Esophagus squamous epithelium (tissue), 5 donors: Measurements from ENCODE around the gene RARB. TPM values are rescaled to one million over a fixed set of nuclear protein-coding genes. Genes with fewer than 3 reads are reported as not detected.
A peak's percentile ranks its signal among the peaks of the same experiment; 100 is the strongest.

Experiments used
- DNase-seq: peaks from one replicate; lab custom pipeline; 2025; lab: John Stamatoyannopoulos, UW
- H3K27ac ChIP-seq, 4 donors: fragments of 200-600 bp; sonication (generic); one replicate each; pipeline ENCODE4 v1.5.1; 2016 to 2019; ENCODE audit warnings: mild to moderate bottlenecking in 1 of 4
- H3K27me3 ChIP-seq, 4 donors: fragments of 200-600 bp; sonication (generic); 1 replicate in 3 of 4; 2 replicates in 1 of 4; pipeline versions ENCODE4 v1.5.1 to v1.6.0; 2017 to 2021; ENCODE audit warnings: antibody characterized with exemption in 1 of 4
- H3K36me3 ChIP-seq, 3 donors: fragments of 200-600 bp; sonication (generic); one replicate each; pipeline ENCODE4 v1.5.1; 2016 to 2019
- H3K4me1 ChIP-seq, 3 donors: fragments of 200-600 bp; sonication (generic); one replicate each; pipeline ENCODE4 v1.5.1; 2017 to 2019
- H3K4me3 ChIP-seq, 4 donors: fragments of 200-600 bp; sonication (generic); 1 replicate in 3 of 4; 2 replicates in 1 of 4; pipeline ENCODE4 v1.5.1; 2016 to 2019; ENCODE audit warnings: mild to moderate bottlenecking in 2 of 4, moderate library complexity in 1 of 4
- H3K9me3 ChIP-seq, 3 donors: fragments of 200-600 bp; sonication (generic); one replicate each; pipeline ENCODE4 v1.5.1; 2016 to 2019
- CTCF ChIP-seq, 6 experiments: fragments of 450-650 bp in 4 of 6; fragments of 200-600 bp in 2 of 6; sonication (generic) in 2 of 6; IDR thresholded peaks; one replicate each; pipeline ENCODE4 v1.5.1; 2016 to 2019; ENCODE audit warnings: antibody characterized with exemption in 6 of 6, mild to moderate bottlenecking in 4 of 6, moderate library complexity in 4 of 6
- POLR2A ChIP-seq, 4 donors: fragments of 450-650 bp; IDR thresholded peaks; one replicate each; pipeline ENCODE4 v1.6.1; 2017; ENCODE audit warnings: antibody characterized with exemption in 4 of 4, mild to moderate bottlenecking in 4 of 4, moderate library complexity in 3 of 4
- WGBS, 2 donors: methylation state at CpG; one replicate each; pipeline ENCODE4 v1.1.5; 2018; 5-methylcytosine and 5-hydroxymethylcytosine counted together
- intact Hi-C: fragments of 100-400 bp; cut with DNase I; formaldehyde crosslinking; loops from one replicate; pipeline ENCODE4 v1.15.0; 2022
- total RNA-seq, 4 donors: library from RNA; depleted of rRNA; stranded (reverse); fragments of >200 nt; gene quantifications; one replicate each; pipeline ENCODE4 v1.1.0, GENCODE V29; 2016
- donor health status: DM: yes; HTN: yes; CAD: no.

RARB gene
- total RNA-seq, 4 donors from 2014 or later = 1.9 to 9.0 (median 3.5) TPM

DNA sequence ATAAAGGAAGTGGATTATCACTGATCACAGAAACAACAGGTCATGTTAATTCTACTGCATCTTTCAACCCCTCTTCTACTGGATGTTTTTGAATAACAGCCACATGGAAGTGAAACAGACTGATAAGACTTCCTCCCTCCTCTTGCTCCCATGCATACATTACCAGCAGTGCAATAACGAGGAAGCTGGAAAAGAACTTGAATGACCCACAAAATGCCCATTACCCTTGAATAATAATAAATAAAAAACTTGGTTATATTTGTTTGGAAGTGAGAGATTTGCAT is 51.6 kb downstream of the RARB start:
- 46 to 81% methylated on average over 1 of the region's 1 CpG for whole genome bisulfite sequencing, 2 donors
- Histone ChIP-seq H3K4me3 (no peak overlapping the region), H3K27ac (peak overlapping the region in 3 of 4 donors; percentile 2 to 40 (median 4)), H3K36me3 (no peaks in the 10 kb centered on the region), H3K27me3 (no peaks in the 10 kb centered on the region), H3K9me3 (no peaks in the 10 kb centered on the region), H3K4me1 (peaks cover 0 to 42% (median 8%) of the 10 kb centered on the region in 3 donors)
- TF ChIP-seq POLR2A (IDR thresholded peaks at IDR 0.05) (no peak), CTCF (IDR thresholded peaks at IDR 0.05) (no peak)
- no peak for DNase-seq
- intact Hi-C loops = no loop called here

DNA sequence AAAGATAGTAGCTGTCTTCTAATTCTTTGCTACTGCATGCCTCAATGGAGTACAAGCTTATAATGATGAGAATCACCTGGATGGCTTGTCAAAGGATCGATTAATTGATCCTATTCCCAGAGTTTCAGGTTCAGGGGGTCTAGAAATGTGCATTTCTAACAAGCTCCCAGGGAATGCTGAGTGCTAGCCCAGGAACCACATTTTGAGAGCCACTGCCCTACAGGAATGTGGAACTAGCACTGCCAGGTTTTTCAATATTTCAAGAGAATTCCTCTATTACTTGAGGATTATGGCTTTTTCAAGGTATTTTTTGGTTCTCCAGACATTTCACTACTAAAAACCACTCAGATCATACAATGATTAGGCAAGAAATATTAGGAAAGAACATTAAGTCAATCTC is 52.7 kb downstream of the RARB start:
- H3K36me3 ChIP-seq = no peaks in the 10 kb centered on the region
- TF ChIP-seq POLR2A (IDR thresholded peaks at IDR 0.05) (no peak), CTCF (IDR thresholded peaks at IDR 0.05) (no peak)
- H3K4me3 ChIP-seq = no peak overlapping the region
- no peaks in the 10 kb centered on the region for H3K9me3 ChIP-seq
- WGBS, 2 donors = 46 to 63% methylated on average over 1 of the region's 1 CpG
- H3K4me1 ChIP-seq = peaks cover 0 to 42% (median 8%) of the 10 kb centered on the region in 3 donors
- H3K27me3 ChIP-seq = no peaks in the 10 kb centered on the region
- intact Hi-C loops = no loop called here
- no peak for DNase-seq
- peak overlapping the region in 1 of 4 donors; percentile 2 for H3K27ac ChIP-seq

DNA sequence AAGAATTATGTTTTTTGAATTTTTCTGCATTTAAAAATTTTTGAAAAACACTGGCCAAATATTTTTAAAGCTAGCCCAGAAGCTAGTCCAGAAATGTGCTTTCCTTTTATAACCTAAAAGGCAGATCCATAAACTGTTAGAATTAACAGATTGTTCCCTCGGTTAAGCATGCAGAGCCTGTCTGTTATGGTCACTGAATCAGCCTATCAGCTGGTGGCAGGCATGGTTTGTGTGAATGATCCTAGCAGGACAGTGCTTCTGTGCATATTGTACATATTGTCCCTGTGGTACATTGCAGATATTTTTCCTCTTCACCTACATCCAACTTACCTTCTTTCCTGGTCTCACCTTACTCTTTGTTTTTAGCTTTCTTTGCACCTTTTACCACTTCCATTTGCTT is 53.3 kb downstream of the RARB start:
- H3K4me1 ChIP-seq = peaks cover 0 to 39% (median 6%) of the 10 kb centered on the region in 3 donors
- no peak overlapping the region for H3K4me3 ChIP-seq
- no peaks in the 10 kb centered on the region for H3K27me3 ChIP-seq
- TF ChIP-seq POLR2A (IDR thresholded peaks at IDR 0.05) = no peak
- no peak for TF ChIP-seq CTCF (IDR thresholded peaks at IDR 0.05)
- DNase-seq = no peak
- intact Hi-C loops = no loop called here
- H3K9me3 ChIP-seq = no peaks in the 10 kb centered on the region
- 32 to 38% methylated on average over 1 of the region's 1 CpG for WGBS, 2 donors
- peak overlapping the region in 1 of 4 donors; percentile 2 for H3K27ac ChIP-seq
- H3K36me3 ChIP-seq = no peaks in the 10 kb centered on the region

DNA sequence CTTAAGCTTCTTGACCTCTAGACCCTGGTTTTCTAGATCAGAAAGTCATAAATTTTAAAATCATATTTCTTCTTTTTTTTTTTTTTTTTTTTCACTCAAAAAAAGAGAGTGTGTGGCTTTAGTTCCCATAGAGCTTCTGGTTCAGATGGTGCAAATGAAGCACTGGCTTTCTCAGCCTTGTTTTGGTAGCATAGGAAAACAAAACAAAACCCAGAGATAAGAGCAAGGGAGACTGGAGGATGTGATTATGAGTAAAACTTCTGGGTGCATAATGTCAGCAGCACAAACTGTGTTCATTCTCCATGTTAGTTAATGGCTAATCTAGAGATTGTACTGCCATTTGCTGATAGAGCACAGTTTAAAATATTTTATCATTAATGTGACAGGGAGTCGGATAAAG is 55.4 kb downstream of the RARB start:
- no peak overlapping the region for H3K27ac ChIP-seq
- no peak overlapping the region for H3K4me3 ChIP-seq
- 64 to 91% methylated on average over 1 of the region's 1 CpG for WGBS, 2 donors
- DNase-seq = no peak
- no peaks in the 10 kb centered on the region for H3K27me3 ChIP-seq
- no peaks in the 10 kb centered on the region for H3K9me3 ChIP-seq
- TF ChIP-seq POLR2A (IDR thresholded peaks at IDR 0.05) (no peak), CTCF (IDR thresholded peaks at IDR 0.05) (no peak)
- peaks cover 0 to 29% (median 0%) of the 10 kb centered on the region in 3 donors for H3K4me1 ChIP-seq
- no peaks in the 10 kb centered on the region for H3K36me3 ChIP-seq
- intact Hi-C loops = no loop called here

DNA sequence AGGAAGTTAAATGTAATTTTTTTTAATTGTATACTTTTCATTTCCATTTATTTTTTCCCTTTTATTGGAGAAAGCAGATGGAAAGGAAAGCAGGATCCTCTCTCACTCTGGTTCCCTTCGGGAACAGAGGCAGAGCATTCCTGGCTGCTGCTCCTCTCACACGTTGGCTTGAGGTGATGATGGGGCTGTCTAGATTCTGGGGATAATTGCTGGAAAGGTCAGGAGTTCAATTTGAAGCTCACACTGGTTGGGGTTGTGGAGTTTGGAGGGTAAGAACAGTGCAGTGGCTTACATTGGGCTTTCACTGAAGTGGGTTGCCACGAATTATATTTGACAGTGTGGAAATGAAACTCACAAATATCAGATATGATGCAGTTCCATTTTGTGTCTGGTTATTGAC is 57.6 kb downstream of the RARB start:
- Histone ChIP-seq H3K4me1 (peaks cover 0 to 16% (median 0%) of the 10 kb centered on the region in 3 donors), H3K9me3 (no peaks in the 10 kb centered on the region), H3K27ac (no peak overlapping the region), H3K4me3 (no peak overlapping the region), H3K36me3 (no peaks in the 10 kb centered on the region), H3K27me3 (no peaks in the 10 kb centered on the region)
- intact Hi-C loops = no loop called here
- no peak for TF ChIP-seq POLR2A (IDR thresholded peaks at IDR 0.05)
- no peak for TF ChIP-seq CTCF (IDR thresholded peaks at IDR 0.05)
- DNase-seq = no peak
- WGBS, 2 donors = 58 to 69% methylated on average over 3 of the region's 3 CpGs
